ENCODE data around the gene ZDHHC13.

DNA sequence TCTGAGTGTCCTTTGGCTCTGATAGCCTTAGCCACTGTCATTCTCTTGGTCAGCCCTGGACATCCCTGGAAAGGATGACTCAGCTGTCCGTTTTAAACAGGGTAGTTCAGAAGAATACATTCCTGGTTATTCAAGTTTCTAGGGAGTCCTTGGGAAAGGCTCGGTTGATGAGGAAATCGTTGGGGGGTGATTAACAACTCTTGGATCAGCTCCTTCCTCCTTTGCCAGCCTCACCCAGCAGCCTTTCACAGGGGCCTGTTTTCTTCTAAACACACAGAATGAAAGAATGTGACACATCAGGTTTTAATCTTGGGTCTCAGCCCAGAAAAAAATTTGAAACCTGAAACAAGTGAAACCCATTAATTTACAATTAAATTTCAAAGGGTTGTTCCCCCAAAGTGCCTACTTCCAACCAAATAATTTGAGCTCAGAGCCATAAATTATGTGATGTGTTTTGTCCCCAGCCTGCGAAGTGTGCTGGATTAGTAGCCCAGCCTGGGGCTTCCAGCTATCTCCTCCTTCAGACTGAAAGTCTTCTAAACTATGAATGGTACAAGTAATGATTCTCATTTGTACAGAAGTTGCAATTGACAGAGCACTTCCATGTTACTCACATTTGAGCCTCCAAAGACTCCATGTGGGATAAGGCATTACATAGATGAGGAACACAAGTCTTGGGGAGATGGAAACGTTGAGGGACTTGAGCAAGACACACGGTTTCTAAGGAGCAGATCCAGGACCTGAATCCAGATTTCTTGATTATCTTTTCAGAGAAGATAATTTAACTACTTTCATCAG, 37.1 kb upstream of the ZDHHC13 start:
- TF ChIP-seq, protein P1, sequence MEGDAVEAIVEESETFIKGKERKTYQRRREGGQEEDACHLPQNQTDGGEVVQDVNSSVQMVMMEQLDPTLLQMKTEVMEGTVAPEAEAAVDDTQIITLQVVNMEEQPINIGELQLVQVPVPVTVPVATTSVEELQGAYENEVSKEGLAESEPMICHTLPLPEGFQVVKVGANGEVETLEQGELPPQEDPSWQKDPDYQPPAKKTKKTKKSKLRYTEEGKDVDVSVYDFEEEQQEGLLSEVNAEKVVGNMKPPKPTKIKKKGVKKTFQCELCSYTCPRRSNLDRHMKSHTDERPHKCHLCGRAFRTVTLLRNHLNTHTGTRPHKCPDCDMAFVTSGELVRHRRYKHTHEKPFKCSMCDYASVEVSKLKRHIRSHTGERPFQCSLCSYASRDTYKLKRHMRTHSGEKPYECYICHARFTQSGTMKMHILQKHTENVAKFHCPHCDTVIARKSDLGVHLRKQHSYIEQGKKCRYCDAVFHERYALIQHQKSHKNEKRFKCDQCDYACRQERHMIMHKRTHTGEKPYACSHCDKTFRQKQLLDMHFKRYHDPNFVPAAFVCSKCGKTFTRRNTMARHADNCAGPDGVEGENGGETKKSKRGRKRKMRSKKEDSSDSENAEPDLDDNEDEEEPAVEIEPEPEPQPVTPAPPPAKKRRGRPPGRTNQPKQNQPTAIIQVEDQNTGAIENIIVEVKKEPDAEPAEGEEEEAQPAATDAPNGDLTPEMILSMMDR (IDR thresholded peaks at IDR 0.05) = no peak
- TF ChIP-seq POLR2AphosphoS5 (IDR thresholded peaks at IDR 0.05) (peak; percentile 63), POLR2A (IDR thresholded peaks at IDR 0.05) (no peak)

All from prostate gland (tissue), 2 donors.